ENCODE results near the gene MED12.

The MED12 gene

DNA sequence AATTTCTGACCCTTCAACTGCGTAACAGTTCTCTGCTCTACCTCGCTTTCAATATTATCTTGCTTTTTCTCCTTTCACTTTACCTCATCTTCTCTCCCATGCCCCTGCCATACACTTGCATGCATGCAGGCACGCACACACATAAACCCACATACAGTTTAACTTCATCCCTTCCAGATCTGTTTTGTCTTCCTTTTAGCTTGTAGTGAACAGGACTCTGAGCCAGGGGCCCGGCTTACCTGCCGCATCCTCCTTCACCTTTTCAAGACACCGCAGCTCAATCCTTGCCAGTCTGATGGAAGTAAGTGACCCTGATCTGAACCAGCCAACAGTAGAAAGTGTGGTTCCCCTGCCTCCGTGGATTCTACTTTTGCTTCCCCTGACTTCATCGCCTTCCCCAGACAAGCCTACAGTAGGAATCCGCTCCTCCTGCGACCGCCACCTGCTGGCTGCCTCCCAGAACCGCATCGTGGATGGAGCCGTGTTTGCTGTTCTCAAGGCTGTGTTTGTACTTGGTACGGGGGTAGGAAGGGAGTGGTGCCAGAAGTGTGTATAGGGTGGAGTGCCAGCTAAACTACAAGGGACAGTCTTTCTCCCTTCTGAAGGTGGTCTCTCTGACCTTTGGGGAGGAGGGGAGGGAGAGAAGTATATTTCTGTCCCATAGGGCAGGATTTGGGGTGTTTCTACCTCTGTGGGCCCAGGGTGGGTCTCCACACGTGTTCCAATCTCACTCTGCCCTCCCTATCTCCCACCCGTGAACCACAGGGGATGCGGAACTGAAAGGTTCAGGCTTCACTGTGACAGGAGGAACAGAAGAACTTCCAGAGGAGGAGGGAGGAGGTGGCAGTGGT is 10.7 kb downstream of the MED12 start:
- Histone ChIP-seq H2AFZ (ENCODE audit: low read depth, low read length, severe bottlenecking) (no peak overlapping the region), H3K27ac (ENCODE audit: low read depth, low read length) (no peak overlapping the region), H3K79me2 (ENCODE audit: insufficient read depth, low read length) (no peaks in the 10 kb centered on the region), H3K4me3 (ENCODE audit: insufficient read depth, low read length, poor library complexity, severe bottlenecking) (no peak overlapping the region), H3K36me3 (ENCODE audit: low read length) (no peaks in the 10 kb centered on the region), H3K27me3 (ENCODE audit: low read length) (no peaks in the 10 kb centered on the region), H3F3A (ENCODE audit: insufficient read depth) (no peaks in the 10 kb centered on the region), H3K9ac (ENCODE audit: low read length) (no peak overlapping the region), H3K4me2 (ENCODE audit: low read depth, low read length, poor library complexity, severe bottlenecking) (no peak overlapping the region), H4K20me1 (ENCODE audit: low read depth, low read length) (no peaks in the 10 kb centered on the region), H3K9me2 (replicated peaks; ENCODE audit: insufficient read depth, low read length) (no peaks in the 10 kb centered on the region), H3K9me3 (ENCODE audit: insufficient read depth, low read length) (no peaks in the 10 kb centered on the region)
- TF ChIP-seq, protein P1, sequence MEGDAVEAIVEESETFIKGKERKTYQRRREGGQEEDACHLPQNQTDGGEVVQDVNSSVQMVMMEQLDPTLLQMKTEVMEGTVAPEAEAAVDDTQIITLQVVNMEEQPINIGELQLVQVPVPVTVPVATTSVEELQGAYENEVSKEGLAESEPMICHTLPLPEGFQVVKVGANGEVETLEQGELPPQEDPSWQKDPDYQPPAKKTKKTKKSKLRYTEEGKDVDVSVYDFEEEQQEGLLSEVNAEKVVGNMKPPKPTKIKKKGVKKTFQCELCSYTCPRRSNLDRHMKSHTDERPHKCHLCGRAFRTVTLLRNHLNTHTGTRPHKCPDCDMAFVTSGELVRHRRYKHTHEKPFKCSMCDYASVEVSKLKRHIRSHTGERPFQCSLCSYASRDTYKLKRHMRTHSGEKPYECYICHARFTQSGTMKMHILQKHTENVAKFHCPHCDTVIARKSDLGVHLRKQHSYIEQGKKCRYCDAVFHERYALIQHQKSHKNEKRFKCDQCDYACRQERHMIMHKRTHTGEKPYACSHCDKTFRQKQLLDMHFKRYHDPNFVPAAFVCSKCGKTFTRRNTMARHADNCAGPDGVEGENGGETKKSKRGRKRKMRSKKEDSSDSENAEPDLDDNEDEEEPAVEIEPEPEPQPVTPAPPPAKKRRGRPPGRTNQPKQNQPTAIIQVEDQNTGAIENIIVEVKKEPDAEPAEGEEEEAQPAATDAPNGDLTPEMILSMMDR (IDR thresholded peaks at IDR 0.05; ENCODE audit: insufficient read depth, low read length, poor library complexity, severe bottlenecking) = peak; percentile 75
- TF ChIP-seq EZH2phosphoT487 (conservative IDR thresholded peaks at IDR 0.05; ENCODE audit: low read length) = no peak

DNA sequence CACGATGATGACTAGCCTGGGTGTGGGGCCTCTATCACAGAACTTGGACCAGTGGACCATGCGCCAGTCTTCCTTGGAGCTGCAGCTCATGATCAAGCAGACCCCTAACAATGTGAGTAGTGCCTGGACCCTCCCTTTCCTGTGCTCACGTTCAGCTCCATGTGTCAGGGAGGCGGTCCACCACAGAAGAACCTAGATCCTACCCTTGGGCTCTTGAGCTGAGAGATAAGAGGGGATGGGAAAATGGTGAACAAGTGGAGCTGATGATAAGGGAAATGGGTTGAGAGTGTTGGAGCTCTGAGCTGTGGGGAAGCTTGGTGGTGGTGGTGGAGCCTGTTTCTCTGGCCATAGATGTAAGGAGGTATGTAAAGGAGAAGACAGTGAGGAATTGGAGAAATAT is 13.1 kb downstream of the MED12 start:
- no peaks in the 10 kb centered on the region for H3F3A ChIP-seq (ENCODE audit: insufficient read depth)
- no peak overlapping the region for H3K9ac ChIP-seq (ENCODE audit: low read length)
- H3K27ac ChIP-seq (ENCODE audit: low read depth, low read length) = no peak overlapping the region
- H3K4me2 ChIP-seq (ENCODE audit: low read depth, low read length, poor library complexity, severe bottlenecking) = no peak overlapping the region
- H3K36me3 ChIP-seq (ENCODE audit: low read length) = no peaks in the 10 kb centered on the region
- H3K9me2 ChIP-seq (replicated peaks; ENCODE audit: insufficient read depth, low read length) = no peaks in the 10 kb centered on the region
- no peaks in the 10 kb centered on the region for H3K79me2 ChIP-seq (ENCODE audit: insufficient read depth, low read length)
- H3K9me3 ChIP-seq (ENCODE audit: insufficient read depth, low read length) = no peaks in the 10 kb centered on the region
- H3K27me3 ChIP-seq (ENCODE audit: low read length) = no peaks in the 10 kb centered on the region
- no peaks in the 10 kb centered on the region for H4K20me1 ChIP-seq (ENCODE audit: low read depth, low read length)
- TF ChIP-seq, protein P1 (IDR thresholded peaks at IDR 0.05; ENCODE audit: insufficient read depth, low read length, poor library complexity, severe bottlenecking) = no peak
- TF ChIP-seq EZH2phosphoT487 (conservative IDR thresholded peaks at IDR 0.05; ENCODE audit: low read length) = no peak
- no peak overlapping the region for H3K4me3 ChIP-seq (ENCODE audit: insufficient read depth, low read length, poor library complexity, severe bottlenecking)
- no peak overlapping the region for H2AFZ ChIP-seq (ENCODE audit: low read depth, low read length, severe bottlenecking)

DNA sequence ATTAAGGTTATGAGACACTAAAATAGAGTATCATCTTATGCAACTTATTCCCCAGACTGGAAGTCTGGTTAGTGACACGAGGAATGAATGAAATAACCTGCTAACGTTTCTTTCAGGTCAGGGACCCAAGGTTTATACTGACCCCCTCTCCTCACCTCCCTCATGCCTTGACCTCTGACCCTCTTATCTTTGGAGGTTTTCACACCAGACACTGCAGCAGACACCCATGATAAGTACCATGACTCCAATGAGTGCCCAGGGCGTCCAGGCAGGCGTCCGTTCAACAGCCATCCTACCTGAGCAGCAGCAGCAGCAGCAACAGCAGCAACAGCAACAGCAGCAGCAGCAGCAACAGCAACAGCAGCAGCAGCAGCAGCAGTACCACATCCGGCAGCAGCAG is 22.0 kb downstream of the MED12 start:
- H4K20me1 ChIP-seq (ENCODE audit: low read depth, low read length) = no peaks in the 10 kb centered on the region
- no peak overlapping the region for H2AFZ ChIP-seq (ENCODE audit: low read depth, low read length, severe bottlenecking)
- H3K9me3 ChIP-seq (ENCODE audit: insufficient read depth, low read length) = no peaks in the 10 kb centered on the region
- no peak overlapping the region for H3K9ac ChIP-seq (ENCODE audit: low read length)
- H3K9me2 ChIP-seq (replicated peaks; ENCODE audit: insufficient read depth, low read length) = no peaks in the 10 kb centered on the region
- H3K36me3 ChIP-seq (ENCODE audit: low read length) = no peaks in the 10 kb centered on the region
- no peaks in the 10 kb centered on the region for H3K79me2 ChIP-seq (ENCODE audit: insufficient read depth, low read length)
- no peak overlapping the region for H3K4me3 ChIP-seq (ENCODE audit: insufficient read depth, low read length, poor library complexity, severe bottlenecking)
- H3F3A ChIP-seq (ENCODE audit: insufficient read depth) = no peaks in the 10 kb centered on the region
- TF ChIP-seq, protein P1 (IDR thresholded peaks at IDR 0.05; ENCODE audit: insufficient read depth, low read length, poor library complexity, severe bottlenecking) = no peak
- TF ChIP-seq EZH2phosphoT487 (conservative IDR thresholded peaks at IDR 0.05; ENCODE audit: low read length) = no peak
- no peaks in the 10 kb centered on the region for H3K27me3 ChIP-seq (ENCODE audit: low read length)
- no peak overlapping the region for H3K27ac ChIP-seq (ENCODE audit: low read depth, low read length)
- H3K4me2 ChIP-seq (ENCODE audit: low read depth, low read length, poor library complexity, severe bottlenecking) = no peak overlapping the region

Measured in SU-DHL-6 (cell line).